Left renal pelvis (tissue), 4 donors: ENCODE results near the gene TOR4A. TPM values are rescaled to one million over a fixed set of nuclear protein-coding genes. Genes with fewer than 3 reads are reported as not detected.

ENCODE experiments used
- DNase-seq, 4 donors: peaks; one replicate each; pipeline ENCODE4 v3.0.0-alpha.2; 2013; ENCODE audit warnings: low read depth in 4 of 4, low spot score in 3 of 4
- polyA plus RNA-seq, 4 donors: library from polyadenylated mRNA; unstranded; fragments of 120-200 nt; gene quantifications; one replicate each; pipeline ENCODE4 v1.2.1, GENCODE V29; 2013; ENCODE audit not compliant: insufficient read length in 4 of 4

Gene TOR4A
- polyA plus RNA-seq, 4 donors = 3.0 to 5.8 (median 4.9) TPM

DNA sequence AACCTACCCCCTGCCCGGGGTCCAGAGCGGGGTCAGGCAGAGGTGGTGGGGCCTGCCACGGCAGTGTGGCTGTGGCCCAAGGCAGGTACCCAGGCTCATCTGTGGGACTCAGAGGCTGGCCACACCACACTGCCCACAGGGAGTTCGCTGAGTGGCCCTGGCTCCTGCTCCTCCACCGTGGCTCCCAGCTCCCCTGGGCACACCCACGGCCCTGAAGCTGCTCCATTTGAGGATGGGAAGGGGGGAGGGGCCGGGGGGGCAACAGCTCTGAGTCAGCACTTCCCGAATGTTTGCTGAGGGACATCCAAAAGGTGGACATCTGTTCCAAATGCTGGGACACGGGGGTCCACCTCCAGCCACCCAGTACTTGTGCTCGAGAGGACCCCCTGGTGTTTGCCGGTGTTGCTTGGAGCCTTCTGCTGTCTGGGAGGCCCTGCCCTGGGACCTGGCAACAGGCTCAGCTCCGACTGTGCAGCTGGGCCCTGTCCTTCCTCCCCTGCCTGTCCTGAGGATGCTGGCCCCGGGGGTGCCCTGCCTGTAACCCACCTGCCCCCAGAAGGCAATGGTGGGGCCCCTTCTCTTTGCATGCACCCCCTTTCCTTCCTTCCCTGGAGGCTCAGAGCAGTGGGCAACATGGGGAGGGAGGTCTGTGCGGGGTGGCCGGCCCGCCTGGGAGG is 27.0 kb downstream of the TOR4A start:
- DNase-seq = no peak

DNA sequence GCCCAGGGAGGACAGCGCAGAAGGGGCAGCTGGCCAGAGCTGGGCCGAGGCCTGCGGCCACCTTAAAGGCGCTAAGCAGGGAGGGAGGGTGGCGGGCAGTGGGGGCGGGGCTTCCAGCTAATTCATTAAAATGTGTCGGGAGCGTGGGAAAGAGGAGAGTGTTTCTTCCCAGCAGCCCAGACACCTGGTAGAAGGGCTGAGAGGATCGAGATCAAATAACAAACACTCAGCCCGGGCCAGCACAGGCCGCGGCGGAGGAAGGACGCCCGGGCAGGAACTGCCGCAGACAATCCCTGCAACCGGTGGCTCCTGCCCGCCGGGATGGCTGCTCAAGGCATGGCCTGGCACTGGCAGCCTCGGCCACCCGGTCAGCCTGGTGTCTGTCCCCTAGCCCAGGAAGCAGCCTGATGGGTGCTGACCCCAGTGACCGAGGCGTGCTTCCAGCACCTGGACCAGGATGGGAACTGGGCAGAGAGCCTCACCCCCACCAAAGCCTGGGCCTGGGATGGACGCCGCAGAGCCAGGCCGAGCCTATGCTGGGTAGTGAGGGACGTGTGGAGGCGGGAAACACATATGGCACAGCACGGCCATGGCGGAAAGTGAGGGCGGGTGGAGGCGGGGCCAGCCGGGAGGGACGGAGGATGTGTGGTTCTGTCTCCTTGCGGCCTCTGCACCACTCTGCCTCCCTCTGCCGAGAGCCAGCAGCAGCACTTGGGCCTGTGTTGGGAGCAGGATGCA is 27.7 kb downstream of the TOR4A start:
- no peak for DNase-seq

DNA sequence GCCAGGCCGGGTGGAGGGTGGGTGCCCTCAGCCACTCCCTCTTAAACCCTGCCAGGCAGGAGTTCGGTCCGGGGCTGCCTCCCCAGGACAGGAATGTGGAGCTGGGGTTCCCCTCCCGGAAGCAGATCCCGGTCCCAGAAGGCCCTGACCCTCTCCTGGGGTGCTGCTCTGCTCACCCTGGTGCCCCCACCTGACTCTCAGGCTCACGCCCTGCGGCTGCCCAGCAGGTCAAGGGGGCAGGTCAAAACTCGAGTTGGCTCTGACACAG is 28.2 kb downstream of the TOR4A start:
- DNase-seq = no peak

DNA sequence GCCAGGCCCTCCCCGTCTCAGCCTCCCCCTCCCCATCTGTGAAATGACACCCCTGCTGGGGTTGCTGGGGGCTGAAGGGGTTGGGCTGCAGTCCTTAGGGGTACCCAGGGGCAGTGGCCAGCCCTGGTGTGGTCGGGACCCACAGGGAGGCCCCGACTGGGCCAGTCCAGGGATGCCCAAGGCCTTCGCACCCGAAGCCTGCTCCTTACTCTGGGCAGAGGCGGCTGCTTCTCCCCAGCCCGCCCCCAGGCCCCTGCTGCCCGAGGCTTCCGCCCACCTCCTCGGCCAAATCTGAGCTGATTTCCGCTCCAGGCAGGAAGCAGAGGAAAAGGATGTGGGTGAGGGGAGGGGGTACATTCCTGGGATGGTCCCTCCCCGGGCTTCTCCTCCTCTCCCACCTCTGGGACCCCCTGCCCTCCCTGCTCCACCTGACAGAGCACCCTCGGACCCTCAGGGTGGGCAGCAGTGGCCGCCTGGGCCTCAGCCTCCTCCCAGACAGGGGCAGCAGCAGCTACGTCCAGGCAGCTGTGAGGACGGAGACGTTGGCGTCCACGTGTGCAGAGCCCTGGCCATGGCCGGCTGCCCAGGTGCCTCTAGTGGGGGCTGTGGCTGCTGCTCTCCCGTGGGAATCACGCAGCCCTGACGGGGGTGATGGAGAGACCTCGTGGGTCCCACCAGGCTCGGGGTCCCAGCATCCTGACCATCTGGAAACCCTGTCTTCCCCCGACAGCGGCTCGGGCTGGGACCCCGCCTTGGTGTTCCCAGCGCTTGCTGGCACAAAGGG is 28.7 kb downstream of the TOR4A start:
- DNase-seq = no peak

GRCh38 chr9:137306850-137307254 is 29.3 kb downstream of the TOR4A start:
- no peak for DNase-seq

GRCh38 chr9:137307255-137308056 is 29.9 kb downstream of the TOR4A start:
- no peak for DNase-seq

DNA sequence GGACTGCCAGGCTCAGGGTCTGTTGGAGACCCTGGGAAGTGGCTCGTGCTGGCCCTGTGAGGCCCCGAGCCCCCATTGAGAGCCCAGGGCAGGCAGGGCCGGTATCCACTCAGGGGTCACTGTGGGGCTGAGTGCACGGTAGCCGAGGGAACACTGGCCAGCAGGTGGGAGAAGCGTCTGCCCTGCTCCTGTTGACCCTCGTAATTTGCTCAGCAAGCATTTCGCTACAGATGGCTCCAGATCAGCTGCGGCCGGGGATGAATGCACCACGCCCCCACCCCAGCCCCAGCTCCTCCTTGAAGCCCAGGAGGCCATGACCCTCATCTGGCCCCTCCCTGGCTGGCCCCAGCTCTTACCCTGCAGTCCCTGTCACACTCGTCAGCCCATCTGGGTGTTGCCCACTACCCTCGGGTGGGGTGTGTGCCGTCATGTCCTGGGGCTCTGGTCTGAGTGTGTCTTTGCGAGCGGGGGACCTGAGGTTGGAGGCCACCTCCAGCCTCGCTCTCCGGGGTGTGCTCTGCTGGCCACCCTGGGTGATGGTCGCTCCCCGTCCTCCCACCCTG is 30.6 kb downstream of the TOR4A start:
- no peak for DNase-seq

- DNase-seq = no peak
These were observed 32.1 kb downstream of the TOR4A start for GRCh38 chr9:137309368-137310188.

- no peak for DNase-seq
These were observed 32.9 kb downstream of the TOR4A start for GRCh38 chr9:137310189-137311052.

DNA sequence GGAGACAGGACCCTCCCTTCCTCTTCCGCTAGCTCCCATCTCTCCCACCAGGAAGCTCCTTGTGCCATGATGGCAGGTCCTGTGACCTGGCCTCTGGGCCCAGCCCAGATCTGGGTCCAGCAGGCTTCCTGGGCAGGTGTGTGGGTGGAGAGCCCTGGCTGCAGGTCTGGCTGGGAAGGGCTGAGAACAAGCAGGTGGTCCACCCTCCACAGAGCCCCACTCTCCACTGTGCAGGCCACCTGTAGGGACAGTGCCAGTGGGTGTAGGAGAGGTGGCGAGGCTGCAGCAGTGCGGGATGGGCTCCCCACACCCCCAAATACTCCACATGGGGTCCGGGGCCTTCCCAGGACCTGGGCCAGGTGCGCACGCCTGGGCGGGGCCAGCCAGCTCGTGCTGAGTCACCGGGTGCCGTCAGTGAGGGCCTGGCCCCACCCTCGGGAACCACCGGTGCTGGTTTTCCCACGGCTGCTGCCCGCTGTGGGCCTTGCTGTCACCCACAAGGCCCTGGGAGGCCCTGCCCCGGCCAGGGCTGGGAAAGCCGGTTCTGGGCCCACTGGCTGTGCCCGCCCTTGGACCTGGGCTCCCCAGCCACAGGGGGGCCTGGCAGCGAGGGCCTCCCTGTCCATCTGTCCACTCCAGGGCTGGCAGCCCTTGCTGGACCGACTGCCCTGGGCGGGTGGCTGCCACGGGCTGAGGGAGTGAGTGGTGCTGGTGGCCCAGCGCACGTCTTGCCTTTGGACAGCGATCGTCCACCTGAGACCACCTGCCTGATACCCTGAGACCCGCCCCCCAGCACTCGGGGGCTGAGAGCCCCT is 33.9 kb downstream of the TOR4A start:
- DNase-seq = no peak

DNA sequence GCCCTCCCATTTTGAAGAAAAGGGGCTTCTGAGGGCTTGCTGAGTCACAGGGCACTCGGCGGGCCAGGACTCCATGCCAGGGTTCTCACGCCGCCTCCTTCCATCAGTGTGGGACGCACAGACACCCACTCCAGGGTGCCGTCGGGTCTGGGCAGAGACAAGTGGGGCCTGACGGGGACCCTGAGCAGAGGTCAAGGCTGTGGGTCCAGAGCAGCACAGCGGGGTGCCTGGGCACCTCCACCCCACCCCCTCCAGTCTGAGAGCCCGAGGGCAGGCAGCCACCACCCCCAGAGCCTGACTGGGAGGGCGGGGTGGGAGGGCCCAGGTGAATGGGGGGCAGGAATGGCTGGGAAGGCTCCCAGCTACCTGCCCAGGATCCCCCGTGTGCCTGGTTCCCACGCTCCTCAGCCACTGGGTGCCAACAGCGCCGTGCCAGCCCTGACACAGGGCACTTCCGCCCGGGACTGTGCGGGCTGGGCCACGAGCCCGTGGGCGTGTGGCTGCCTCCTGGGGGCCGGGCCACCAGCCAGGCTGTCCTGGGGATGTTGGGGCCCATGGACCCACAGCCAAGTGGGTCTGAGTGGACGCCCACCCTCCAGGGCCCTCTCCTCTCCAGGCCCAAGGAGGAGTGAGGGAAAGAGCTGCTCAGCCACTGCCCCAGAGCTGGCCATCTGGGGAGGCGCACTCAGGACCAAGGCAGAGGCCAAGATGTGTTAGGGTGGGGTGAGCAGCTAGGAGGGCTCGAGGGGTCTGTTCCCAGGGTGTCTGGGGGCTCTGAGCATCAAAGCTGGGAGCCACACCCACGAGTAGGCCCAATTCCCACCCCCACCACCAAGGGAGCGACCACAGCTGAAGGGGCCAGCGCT is 34.7 kb downstream of the TOR4A start:
- no peak for DNase-seq

- DNase-seq = no peak
These were observed 35.4 kb downstream of the TOR4A start for GRCh38 chr9:137312852-137313325.

- DNase-seq = no peak
These were observed 35.9 kb downstream of the TOR4A start for GRCh38 chr9:137313326-137313936.

- no peak for DNase-seq
These were observed 36.5 kb downstream of the TOR4A start for GRCh38 chr9:137313956-137314560.

GRCh38 chr9:137314561-137315560 is 37.3 kb downstream of the TOR4A start:
- no peak for DNase-seq
